NCI-H460 (cell line): ENCODE results near the gene METRN. TPM values are rescaled to one million over a fixed set of nuclear protein-coding genes. Genes with fewer than 3 reads are reported as not detected.
"Not testable (repeated sequence)": the region's sequence is repeated elsewhere in the genome, so short reads cannot be mapped to it uniquely, and the experiment has no call there.

Source experiments
- DNase-seq: peaks from one replicate; pipeline ENCODE4 v3.0.0-alpha.2; 2016; ENCODE audit warnings: low read depth; ENCODE audit errors: extremely low read depth
- total RNA-seq: library from RNA; depleted of rRNA; stranded (reverse); fragments of >200 nt; shearing (Covaris generic); gene quantifications from 2 replicates; pipeline ENCODE4 v1.2.3, GENCODE V29; 2014

Gene METRN
- total RNA-seq, 1 experiment from 2014 or later: 30.3 TPM

DNA sequence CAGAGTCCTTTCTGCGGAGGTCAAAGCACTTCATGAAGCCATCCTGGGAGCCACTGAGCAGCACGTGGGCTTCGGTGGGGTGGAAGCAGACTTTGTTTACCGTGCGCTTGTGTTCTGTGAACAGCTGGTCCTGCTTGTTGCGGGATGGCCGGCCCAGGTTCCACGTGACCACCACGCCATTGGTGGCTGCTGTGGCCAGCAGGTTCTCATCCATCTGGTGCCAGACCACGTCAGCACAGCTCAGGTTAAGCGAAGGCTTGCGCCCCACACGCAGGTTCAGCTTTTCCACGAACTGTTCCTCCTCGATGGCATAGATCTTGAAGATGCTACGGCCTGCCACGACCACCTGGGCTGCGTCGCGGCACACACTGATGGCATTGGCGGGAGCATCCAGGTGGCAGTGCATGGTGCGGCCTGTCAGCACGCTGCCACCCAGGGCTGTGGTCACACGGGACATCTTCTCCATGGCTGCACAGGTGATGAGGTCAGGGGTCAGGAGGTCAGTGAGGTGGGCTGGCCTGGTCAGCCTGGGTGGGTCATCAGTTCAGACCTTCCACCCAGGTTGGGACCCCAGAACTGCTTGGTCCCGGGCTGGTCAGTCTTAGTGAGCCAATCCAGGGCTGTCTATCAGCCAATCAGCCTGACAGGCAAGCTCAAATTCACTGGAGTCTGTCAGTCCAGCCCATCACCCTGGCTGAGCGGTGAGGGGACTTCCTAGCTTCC lies 25.6 kb upstream of the METRN start:
- DNase-seq: no peak

DNA sequence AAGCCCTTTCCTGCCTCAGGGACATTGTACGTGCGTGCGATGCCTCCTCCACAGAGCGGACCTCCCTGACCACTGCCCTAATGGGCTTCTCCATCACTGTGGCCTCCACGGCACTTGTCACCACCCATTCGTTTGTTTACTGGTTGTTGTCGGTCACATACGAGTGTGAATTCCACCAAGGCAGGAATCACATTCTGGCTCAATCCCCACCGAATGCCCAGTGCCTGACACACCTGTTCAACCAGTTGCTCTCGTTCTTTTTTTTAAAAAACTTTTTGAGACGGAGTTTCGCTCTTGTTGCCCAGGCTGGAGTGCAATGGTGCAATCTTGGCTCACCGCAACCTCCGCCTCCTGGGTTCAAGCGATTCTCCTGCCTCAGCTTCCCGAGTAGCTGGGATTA lies 23.7 kb upstream of the METRN start:
- not testable (repeated sequence) for DNase-seq

DNA sequence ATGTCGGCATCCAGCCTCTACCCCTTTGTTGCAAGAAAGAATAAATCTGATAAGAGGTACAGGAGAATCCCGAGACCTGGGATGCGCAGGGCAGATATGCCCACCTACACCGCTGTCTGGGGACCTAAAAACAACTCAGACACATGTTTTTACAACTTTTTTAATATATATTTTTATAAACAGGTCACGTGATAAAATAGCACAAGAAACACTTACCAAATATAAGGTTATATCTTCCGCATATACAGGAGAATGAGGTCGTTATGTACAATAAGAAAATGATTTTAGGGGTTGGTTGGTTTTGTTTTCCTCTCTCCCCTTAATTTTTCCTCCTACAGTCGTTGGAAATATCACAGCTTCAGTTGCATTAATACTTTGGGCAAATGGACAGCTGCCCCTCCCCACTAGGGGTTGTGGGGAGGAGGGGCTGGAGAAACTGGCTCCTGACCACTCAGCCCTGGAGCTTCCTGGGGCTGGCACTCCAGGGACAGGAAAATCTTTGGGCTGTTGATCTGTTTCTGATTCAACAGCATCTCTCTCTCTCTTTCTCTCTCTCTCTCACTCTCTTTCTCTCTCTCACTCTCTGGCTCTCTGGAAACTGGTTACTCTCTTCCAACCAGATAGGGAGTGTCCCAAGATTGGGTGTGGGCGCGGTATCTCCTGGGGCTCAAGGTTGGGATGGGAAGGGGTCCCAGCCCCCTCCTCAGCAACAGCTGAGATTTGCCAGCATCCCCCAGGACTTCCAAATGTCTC lies 22.4 kb upstream of the METRN start:
- no peak for DNase-seq

DNA sequence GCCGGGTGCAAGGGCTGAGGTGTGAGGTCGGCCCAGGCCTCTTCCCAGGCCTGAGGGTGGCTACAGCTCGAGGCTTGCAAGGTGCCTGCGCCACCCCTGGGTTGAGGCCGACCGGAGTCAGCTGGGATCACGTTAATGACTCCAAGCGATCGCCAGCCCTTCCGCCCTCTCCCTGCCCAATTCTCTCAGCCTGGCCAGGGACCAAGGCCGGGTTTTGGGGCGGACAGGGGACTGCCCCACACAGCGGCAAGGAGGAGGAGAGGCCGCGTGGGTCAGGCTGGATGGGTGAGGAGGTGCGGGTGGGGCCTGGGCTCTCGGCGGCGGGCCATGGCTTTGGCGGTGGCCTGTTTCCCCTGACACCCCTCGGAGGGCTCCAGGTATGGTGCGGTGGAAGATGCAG lies 21.6 kb upstream of the METRN start:
- no peak for DNase-seq

DNA sequence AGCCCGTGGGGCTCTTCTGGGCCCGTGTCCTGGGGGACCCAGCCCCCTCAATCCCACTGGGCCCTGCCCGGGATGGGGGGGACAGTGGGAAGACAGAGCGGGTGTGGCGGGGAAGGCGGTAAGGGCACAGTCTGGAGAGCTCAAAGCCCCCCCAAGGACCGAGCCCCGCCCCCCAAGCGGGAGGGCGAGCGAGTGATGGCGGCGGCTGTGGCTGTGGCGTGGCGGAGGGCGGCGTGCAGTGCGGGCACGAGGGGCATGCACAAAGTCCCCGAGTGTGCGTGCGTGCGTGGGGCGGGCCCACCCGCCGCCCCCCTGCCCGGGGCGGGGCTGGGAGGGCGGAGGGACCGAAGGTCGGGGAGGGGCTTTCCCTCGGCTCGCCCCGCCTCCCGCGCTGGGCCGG lies 21.2 kb upstream of the METRN start:
- DNase-seq: no peak

DNA sequence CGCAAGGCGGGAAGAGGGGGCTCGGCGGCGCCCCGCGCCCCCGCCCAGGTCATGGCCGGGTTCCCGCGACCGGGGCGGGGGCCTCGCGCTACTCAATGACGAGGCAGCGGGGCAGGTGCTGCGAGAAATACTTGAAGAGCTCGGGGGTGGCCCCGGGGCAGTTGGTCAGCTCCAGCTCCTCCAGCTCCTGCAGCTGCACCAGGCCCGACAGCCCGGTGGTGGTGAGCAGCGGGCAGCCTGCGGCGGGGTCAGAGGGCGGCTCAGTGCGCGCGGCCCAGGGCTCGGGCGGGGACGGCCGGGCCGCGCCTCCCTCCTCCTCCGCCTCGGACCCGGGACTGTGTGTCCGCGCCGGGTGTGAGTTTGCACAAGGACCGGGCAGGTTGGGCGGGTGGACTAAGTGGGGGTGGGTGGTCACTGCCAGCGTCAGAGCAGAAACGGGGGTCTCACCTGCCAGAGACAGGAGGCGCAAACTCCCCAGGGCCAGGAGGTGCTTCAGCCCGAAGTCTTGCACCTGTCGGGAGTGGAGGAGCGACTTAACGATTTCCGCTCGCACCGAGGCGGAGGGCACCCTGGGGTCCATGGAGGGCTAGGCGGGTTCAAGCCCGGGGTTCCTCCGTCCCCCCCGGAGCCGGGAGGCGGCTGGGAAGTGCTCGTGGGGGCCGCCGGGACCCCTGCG lies 20.6 kb upstream of the METRN start:
- no peak for DNase-seq

DNA sequence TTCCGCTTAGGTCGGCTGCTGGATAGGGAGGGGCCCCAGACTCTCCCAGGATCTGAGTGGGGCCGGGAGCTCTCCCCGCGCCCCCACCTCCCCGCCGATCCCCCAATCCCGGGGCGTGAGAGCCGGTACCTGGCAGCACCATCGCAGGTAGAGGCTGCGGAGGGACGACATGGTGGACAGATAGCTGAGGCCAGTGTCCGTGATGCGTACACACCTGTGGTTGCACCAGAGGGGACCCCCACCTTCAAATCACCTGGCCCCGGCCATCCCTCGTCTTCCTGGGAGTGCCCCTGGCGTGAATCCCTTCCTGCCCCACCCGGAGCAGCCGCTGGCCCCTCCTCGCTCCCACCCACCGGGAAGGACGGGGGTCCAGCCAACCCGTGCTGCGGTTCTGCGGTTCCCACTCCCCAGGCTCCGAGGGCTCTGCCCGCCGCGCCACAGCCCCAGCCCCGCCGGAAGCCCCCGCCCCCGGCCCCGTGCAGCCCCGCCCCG lies 20.0 kb upstream of the METRN start:
- no peak for DNase-seq

DNA sequence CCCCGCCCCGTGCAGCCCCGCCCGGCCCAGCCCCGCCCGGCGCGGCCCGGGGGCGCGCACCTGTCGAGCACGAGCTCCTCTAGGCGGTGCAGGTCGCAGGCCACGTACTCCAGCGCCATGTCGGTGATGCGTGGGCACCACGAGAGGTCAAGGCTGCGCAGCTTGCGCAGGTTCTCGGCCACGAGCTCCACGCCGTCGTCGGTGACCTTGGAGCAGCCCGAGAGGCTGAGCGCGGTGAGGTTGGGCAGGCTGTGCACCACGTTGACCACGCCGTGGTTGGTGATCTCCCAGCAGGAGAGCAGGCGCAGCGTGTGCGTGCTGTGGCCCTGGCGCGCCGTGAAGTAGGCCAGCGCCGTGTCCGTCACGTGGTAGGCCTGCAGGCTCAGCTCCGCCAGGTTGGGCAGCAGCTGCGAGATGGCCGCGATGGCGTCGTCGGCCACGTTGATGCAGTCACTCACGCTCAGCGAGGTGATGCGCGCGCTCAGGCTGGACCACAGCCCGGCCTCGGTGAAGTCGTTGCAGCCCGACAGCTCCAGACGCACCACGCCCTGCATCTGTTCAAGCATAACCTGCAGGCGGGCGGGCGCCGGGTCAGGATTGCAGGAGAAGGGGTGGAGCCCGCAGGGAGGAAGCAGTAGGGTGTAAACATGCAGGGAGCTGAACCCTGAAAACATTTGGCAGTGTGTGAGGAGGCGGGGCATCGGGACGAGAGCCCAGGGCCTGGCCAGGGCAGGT lies 19.4 kb upstream of the METRN start:
- DNase-seq: no peak

DNA sequence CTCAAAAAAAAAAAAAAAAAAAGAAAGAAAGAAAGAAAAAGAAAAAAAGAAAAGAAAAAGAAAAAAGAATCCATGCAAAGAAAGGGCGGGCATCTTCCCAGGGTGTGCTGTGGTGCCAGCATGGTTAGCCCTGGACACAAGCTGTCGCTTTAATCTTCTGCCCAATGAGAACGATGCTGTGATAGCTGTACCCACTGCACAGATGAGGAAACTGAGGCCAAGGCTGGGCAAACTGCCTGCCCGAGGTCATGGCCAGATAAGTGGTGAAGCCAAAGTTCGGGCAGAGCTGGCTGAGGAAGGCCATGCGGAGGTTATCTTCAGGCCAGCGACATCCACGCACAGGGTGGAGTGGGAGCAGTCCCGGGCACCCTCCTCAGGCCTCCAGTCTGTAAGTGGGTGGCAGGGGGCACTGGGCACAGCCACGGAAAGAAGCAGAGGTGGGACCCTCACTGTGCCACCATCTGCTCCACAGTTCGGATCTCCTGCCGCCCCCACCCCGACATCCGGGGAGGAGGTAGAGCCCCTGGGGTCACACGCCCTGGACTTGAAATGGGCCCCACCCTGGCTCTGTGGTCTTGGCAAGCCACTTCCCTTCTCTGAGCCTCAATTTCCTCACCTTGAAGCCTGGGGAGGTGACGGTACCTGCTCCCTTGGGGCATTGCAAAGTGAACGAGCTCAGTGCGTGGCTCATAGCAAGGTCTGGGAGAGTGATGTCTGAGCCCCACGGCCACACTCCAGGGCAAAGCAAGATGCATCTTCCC lies 15.8 kb upstream of the METRN start:
- no peak for DNase-seq

DNA sequence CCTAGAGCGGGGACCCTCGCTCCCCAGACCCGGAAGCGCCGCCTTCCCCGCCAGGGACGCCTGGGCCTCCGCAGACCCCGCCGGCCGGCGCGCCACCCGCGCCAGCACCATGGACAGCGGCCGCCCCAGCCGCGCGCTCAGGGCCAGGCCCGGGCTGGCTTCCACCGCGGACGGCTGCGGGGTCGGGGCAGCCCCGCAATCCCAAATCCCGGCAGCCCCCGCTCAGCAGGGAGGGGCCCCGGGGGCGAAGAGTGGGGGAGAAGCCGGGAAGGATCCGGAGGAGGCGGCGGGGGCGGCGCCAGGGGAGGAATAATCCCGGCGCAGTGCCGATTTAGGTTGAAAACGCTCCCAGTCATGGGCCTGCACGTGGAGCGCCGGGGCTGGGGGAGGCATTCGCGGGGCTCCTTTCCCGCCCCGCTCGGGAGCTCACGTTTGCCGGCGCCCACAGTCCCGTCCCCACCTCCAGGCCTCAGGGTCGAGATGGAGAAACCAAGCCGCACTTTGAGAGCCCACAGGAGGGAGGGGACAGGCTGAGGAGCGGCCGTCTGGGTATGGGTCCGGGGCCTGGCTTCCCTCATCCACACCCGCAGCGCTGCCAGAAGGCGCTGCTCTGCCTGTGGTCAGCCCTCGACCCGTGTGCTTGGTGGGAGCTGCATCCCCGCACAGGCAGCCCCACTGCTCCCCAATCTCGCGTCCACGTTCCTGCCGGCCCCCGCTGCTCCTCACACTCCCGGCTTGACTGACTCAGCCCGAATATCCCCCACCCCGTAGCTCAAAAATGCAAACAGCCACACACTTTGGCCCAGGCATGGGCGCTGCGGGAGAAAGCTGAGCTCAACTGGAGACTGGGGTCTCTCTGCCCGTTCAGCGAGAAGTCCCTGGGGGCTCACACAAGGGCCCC lies 14.0 kb upstream of the METRN start:
- no peak for DNase-seq

DNA sequence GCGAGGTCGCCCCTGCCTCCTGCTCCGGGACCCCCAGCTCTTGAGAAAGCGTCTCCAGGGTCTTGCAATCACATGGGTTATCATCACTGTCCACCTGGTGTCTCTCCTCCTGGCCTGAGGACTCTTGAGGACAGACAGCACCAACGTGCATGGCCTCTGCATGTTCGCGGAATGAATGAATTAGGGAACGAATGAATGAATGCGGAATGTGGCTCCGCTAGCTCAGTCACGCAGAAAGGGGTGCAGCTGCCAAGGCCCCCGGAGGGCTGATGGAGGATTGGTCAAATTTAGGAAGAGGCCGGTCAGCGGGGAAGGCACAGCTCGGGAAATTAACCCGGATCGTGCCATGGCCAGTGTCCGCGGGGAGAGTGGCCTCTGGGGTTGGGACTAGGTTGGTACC lies 12.6 kb upstream of the METRN start:
- DNase-seq: no peak

DNA sequence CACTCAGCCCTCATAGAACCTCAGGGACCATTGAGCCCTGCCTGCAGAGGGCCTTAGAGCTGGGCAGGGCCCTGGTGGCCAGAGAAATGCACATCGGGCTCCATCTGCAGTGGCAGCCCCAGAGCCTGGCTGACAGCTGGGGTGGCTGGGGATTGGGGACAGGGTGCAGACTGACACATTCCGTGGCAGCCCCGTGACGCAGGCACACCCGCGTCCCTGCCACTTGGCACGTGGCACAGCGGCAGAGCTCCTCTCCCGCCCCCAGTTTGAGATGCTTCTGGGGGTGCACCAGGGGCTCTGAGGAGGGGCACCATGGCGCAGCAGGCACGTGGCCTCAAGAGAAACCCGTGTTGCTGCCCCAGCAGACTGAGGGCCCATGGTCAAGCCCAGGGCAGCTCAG lies 11.5 kb upstream of the METRN start:
- no peak for DNase-seq

DNA sequence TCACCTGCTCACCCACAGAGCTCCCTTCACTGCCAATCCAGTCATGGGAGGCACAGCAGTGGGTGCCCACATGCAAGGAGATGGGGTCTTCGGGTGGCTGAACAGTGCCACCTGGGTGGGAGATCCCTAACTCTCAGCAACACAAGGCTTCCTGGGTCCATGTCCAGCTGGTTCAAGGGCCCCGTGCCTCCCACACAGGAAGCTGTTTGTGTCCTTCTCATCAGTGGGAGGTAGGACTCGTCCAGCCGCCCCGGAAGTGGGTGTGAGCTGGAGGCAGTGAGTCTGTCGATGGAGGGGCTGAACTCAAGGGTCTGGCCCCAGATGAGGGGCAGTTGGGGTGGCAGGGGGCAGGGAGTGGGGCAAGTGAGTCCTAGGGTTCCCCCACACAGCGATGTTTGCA lies 10.9 kb upstream of the METRN start:
- DNase-seq: no peak

DNA sequence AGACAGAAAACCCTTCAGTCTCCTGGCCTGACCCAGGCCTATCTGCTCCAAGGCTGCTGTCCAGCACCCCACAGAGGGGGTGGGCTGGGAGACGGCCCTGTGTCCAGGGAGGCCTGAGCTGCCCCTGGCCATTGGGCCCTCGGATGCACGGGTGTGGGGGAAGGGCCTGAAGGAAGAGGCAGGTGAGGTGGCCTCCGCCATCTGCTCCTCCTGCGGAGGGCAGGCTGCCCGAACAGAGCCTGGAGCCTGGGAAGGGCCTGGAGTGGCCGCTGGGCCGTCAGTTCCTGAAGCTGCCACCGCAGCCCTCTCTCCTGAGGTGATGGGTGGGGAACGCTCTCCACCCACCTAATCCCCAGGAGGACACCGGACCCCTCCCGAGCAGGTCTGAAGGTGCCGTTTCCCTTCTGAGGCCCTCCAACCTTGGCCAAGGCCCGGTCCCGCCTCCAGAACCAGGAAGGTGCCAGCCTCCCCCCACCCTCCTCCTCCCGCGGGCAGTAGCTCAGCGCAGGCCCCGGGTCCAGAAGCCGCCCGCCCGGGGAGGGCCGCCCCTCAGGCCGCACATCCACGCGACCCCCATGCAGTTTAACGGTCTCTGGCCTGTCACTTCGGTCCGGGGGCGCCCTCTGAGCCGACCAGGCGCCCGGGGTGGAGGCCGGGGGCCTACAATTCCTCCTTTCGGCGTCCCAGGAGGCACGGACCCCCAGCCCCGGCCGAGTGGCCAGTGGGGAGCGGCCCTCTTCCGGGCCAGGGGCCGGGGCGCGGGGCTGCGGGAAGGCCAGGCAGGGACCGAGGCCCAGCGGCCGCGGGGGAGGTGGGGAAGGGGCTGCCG lies 10.2 kb upstream of the METRN start:
- no peak for DNase-seq

DNA sequence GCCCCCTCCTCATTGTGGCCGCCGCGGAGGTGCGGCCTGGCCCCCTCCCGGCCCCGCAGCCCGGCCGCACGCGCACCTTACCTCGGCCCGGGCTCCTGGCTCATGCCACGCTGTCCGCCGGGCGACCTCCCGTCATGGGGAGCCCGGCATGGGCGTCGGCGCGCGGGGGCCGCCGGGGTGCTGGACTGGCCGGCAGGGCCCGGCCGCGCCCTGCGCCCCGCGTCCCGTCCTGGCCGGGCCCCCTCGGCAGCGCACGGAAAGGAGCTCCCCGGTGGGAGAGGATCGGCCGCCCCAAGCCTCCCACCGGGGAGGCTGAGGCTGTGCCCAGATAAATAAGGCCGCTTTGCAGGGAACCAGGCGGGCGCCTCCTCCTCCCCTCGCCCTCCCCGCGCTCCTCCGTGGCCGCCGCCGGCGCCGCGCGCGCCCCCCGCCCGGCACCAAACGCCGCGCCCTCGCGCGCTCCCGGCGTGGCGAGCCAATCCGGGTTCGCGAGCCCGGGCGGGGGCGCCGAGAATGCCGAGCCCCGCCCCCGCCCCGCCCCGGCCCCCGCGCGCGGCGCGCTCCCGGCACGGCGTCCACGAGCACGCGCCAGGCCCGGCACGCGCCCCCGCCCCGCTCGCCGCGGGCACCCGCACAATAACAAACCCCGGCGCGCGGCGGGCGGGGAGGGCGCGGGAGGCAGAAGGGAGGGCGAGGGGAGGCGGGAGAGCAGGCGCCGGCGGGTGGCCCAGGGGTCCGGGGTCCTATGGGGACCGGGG lies 9.3 kb upstream of the METRN start, which contains the start of gene FBXL16:
Gene FBXL16, minus strand, starts transcription at position 371 of the 758 bp plus-strand sequence. CDS start 8,396 bp downstream, outside the sequence.
- no peak for DNase-seq

DNA sequence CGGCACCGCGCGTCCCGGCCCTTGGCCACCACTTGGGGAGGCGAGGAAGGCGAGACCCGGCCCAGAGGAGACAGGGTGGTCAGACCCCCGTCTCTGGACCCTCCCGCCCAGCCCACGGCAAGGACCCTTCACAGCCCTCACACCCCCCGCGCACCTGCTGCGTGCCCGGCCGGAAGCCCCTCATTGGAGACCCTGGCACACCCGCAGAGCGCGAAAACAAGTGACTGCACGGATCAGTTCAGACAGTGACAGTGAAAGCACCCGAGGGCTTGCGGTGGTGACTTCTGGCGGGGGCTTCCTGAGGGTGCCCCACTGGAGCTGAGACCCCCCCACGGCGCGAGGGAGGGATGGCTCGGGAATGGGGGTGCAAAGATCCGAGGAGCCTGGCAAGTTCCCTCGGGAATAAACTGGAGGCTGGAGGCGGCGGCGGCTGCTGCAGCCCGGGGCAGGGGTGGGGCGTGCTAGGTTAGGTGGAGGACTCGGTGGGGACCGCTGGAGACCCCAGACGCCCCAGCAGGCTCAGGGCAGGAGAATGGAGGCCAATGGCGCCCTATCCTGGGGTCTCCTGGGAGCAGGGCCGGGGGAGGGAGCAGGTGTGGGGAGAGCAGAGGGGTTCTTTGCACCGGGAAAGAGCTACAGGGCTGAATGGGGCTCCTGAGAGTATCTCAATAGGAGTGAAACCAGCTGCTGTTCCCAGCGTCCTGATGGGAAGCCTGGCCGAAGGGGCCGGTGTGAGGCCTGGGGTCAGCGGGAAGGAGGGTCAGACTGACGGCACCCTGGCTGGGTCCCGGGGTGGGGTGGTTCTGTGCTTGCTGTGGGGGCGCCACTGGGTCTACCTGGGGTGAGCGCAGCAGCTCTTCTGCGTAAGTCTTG lies 8.5 kb upstream of the METRN start:
- no peak for DNase-seq
